Measurements from ENCODE around the gene BICD1.
"Not testable (repeated sequence)": the region's sequence is repeated elsewhere in the genome, so short reads cannot be mapped to it uniquely, and the experiment has no call there.

The BICD1 gene

GRCh38 chr12:32196250-32197198, 89.9 kb downstream of the BICD1 start:
- no peak for DNase-seq

- no peak for DNase-seq
Observed at GRCh38 chr12:32197421-32197820, 90.8 kb downstream of the BICD1 start.

- no peak for DNase-seq
Observed at GRCh38 chr12:32198555-32198954, 91.9 kb downstream of the BICD1 start.

- DNase-seq = no peak
Observed at GRCh38 chr12:32201096-32201495, 94.4 kb downstream of the BICD1 start.

GRCh38 chr12:32201976-32202375, 95.3 kb downstream of the BICD1 start:
- DNase-seq = peak; percentile 93

GRCh38 chr12:32205731-32206130, 99.1 kb downstream of the BICD1 start:
- DNase-seq = no peak

GRCh38 chr12:32208355-32208754, 101.7 kb downstream of the BICD1 start:
- no peak for DNase-seq

- DNase-seq = peak; percentile 90
Observed at GRCh38 chr12:32211066-32211899, 104.6 kb downstream of the BICD1 start.

GRCh38 chr12:32211900-32212156, 105.2 kb downstream of the BICD1 start:
- DNase-seq = peak; percentile 82

GRCh38 chr12:32214723-32215122, 108.1 kb downstream of the BICD1 start:
- no peak for DNase-seq

GRCh38 chr12:32217354-32218310, 111.0 kb downstream of the BICD1 start:
- DNase-seq = peak; percentile 96

GRCh38 chr12:32223941-32224340, 117.3 kb downstream of the BICD1 start:
- no peak for DNase-seq

GRCh38 chr12:32226768-32227167, 120.1 kb downstream of the BICD1 start:
- DNase-seq = no peak

GRCh38 chr12:32229971-32230612, 123.4 kb downstream of the BICD1 start:
- DNase-seq = no peak

- peak; percentile 99 for DNase-seq
Observed at GRCh38 chr12:32230613-32230993, 124.0 kb downstream of the BICD1 start.

- not testable (repeated sequence) for DNase-seq
Observed at GRCh38 chr12:32231361-32231760, 124.7 kb downstream of the BICD1 start.

GRCh38 chr12:32233568-32233967, 126.9 kb downstream of the BICD1 start:
- DNase-seq = no peak

- DNase-seq = no peak
Observed at GRCh38 chr12:32235251-32235650, 128.6 kb downstream of the BICD1 start.

GRCh38 chr12:32240162-32240561, 133.5 kb downstream of the BICD1 start:
- DNase-seq = no peak

GRCh38 chr12:32240831-32241230, 134.2 kb downstream of the BICD1 start:
- no peak for DNase-seq

GRCh38 chr12:32242641-32243040, 136.0 kb downstream of the BICD1 start:
- DNase-seq = no peak

GRCh38 chr12:32248441-32249140, 141.9 kb downstream of the BICD1 start:
- no peak for DNase-seq
